ENCODE data around the gene SCLY. TPM values are rescaled to one million over a fixed set of nuclear protein-coding genes. Genes with fewer than 3 reads are reported as not detected.

SCLY gene
- total RNA-seq, 1 experiment from 2014 or later: 28.7 TPM

- intact Hi-C loops (cut with micrococcal nuclease): no loop called here
- H3K9me2 ChIP-seq (ENCODE audit: insufficient read depth): no peaks in the 10 kb centered on the region
- RAD21 ChIA-PET (ENCODE audit: low non-redundant PET in 1 of 2, low total read pairs in 2 of 2, uncharacterized antibody in 2 of 2, unreplicated experiment in 2 of 2): no interaction called here
- H2AFZ ChIP-seq (ENCODE audit: low read depth, low read length, poor library complexity, severe bottlenecking): no peak overlapping the region
- H3K9me3 ChIP-seq (ENCODE audit: control insufficient read depth in 1 of 2, insufficient read depth in 1 of 2, low read depth in 1 of 2, low read length in 2 of 2): no peaks in the 10 kb centered on the region
- H3K36me3 ChIP-seq (ENCODE audit: control insufficient read depth in 1 of 2, insufficient read depth in 2 of 2, low read length in 2 of 2): no peaks in the 10 kb centered on the region
- no peaks in the 10 kb centered on the region for H4K20me1 ChIP-seq (ENCODE audit: insufficient read depth)
- H3K4me1 ChIP-seq (ENCODE audit: control insufficient read depth in 1 of 2, insufficient read depth in 2 of 2, low read length in 2 of 2): no peaks in the 10 kb centered on the region
- CTCF ChIA-PET: no interaction called here
- TF ChIP-seq ZBTB33 (IDR thresholded peaks at IDR 0.05; ENCODE audit: extremely low read depth, insufficient replicate concordance, low read length) (no peak), SIN3A (IDR thresholded peaks at IDR 0.05; ENCODE audit: low read depth) (no peak), FOSL1 (IDR thresholded peaks at IDR 0.05; ENCODE audit: low read depth) (no peak), ZFX (IDR thresholded peaks at IDR 0.05) (no peak), JUND (IDR thresholded peaks at IDR 0.05) (no peak), REST (IDR thresholded peaks at IDR 0.05; ENCODE audit: low read depth) (no peak), CEBPB (IDR thresholded peaks at IDR 0.05; ENCODE audit: low read depth) (no peak), CBX3 (IDR thresholded peaks at IDR 0.05; ENCODE audit: low read depth) (no peak), CTCF (IDR thresholded peaks at IDR 0.05 in 2 of 3, conservative IDR thresholded peaks at IDR 0.05 in 1 of 3; ENCODE audit: borderline replicate concordance in 1 of 3, insufficient read depth in 1 of 3, low read depth in 2 of 3, low read length in 2 of 3) (no peak), ELF1 (IDR thresholded peaks at IDR 0.05; ENCODE audit: borderline replicate concordance, low read depth) (no peak), SRF (IDR thresholded peaks at IDR 0.05; ENCODE audit: low read depth) (no peak), TCF7L2 (IDR thresholded peaks at IDR 0.05; ENCODE audit: borderline replicate concordance, extremely low read depth, insufficient read depth, insufficient read length) (no peak), RAD21 (IDR thresholded peaks at IDR 0.05; ENCODE audit: low read depth) (no peak), MAX (IDR thresholded peaks at IDR 0.05) (no peak), POLR2A (IDR thresholded peaks at IDR 0.05; ENCODE audit: borderline replicate concordance, extremely low read depth, insufficient read depth, insufficient read length) (no peak), EGR1 (IDR thresholded peaks at IDR 0.05; ENCODE audit: low read depth) (no peak), ZNF274 (IDR thresholded peaks at IDR 0.05; ENCODE audit: low read depth, low read length) (no peak)
- H3K4me3 ChIP-seq (replicated peaks in 1 of 2; ENCODE audit: low read depth in 1 of 2, low read length in 2 of 2): no peak overlapping the region
- POLR2A ChIA-PET: no interaction called here
- no peaks in the 10 kb centered on the region for H3K27me3 ChIP-seq (ENCODE audit: insufficient read depth, low read length)
- no peak for ATAC-seq
- no peak overlapping the region for H3K9ac ChIP-seq (ENCODE audit: low read length)
- H3K27ac ChIP-seq (ENCODE audit: low read depth, low read length): no peak overlapping the region
- no peak overlapping the region for H3K4me2 ChIP-seq (ENCODE audit: low read length)
- no peak for DNase-seq (ENCODE audit: low read depth, low spot score)
- no peaks in the 10 kb centered on the region for H3K79me2 ChIP-seq (ENCODE audit: insufficient read depth, low read length)
- no TSS peak for BruUV-seq (replicated peaks)
Measured at GRCh38 chr2:238046725-238047270, 14.0 kb upstream of the SCLY start.
